ENCODE measurements around the gene TARBP1. TPM values are rescaled to one million over a fixed set of nuclear protein-coding genes. Genes with fewer than 3 reads are reported as not detected.
A peak's percentile ranks its signal among the peaks of the same experiment; 100 is the strongest.

The TARBP1 gene
- total and polyA plus RNA-seq, 2 of the 13 experiments (the other 11 are each of a cell fraction or from before 2014, with no cell fraction given), result 37.7 to 67.0 TPM

- Histone ChIP-seq H3K4me1 (ENCODE audit: insufficient read depth, low read length) (peaks cover 61% of the 10 kb centered on the region), H3K4me2 (ENCODE audit: low read depth, low read length) (no peak overlapping the region), H2AFZ (ENCODE audit: low read length) (no peak overlapping the region), H3K79me2 (ENCODE audit: insufficient read depth, low read length) (no peaks in the 10 kb centered on the region), H3K27me3 (ENCODE audit: control insufficient read depth in 1 of 2, insufficient read depth in 2 of 2, low read length in 2 of 2) (no peaks in the 10 kb centered on the region), H4K20me1 (ENCODE audit: insufficient read depth, low read length) (no peaks in the 10 kb centered on the region), H3K27ac (ENCODE audit: extremely low read length, insufficient read depth, low read length) (no peak overlapping the region), H3K36me3 (replicated peaks in 1 of 2; ENCODE audit: control insufficient read depth in 1 of 2, insufficient read depth in 2 of 2, low read length in 2 of 2) (no peaks in the 10 kb centered on the region), H3K9me3 (ENCODE audit: low read length) (no peaks in the 10 kb centered on the region), H3K9ac (ENCODE audit: insufficient read depth, low read depth, low read length) (no peak overlapping the region), H3K4me3 (replicated peaks in 1 of 3; ENCODE audit: insufficient read depth in 1 of 3, low read depth in 2 of 3, low read length in 3 of 3) (no peak overlapping the region)
- CTCF ChIA-PET (ENCODE audit: low intra/inter-chr PET ratio, low total read pairs), result no interaction called here
- FAIRE-seq (no peak), DNase-seq (ENCODE audit: low spot score) (no peak), ATAC-seq (no peak)
- BruUV-seq (replicated peaks), result no TSS peak
- POLR2A ChIA-PET, result no interaction called here
- no peak for TF ChIP-seq KLF16 (CRISPR knock-in tag; IDR thresholded peaks at IDR 0.05)
- TF ChIP-seq HMG20B (CRISPR knock-in tag; conservative IDR thresholded peaks at IDR 0.05), result no peak
- no peak for TF ChIP-seq SNAPC5 (CRISPR knock-in tag; IDR thresholded peaks at IDR 0.05; ENCODE audit: borderline replicate concordance)
- no peak for TF ChIP-seq CREM (IDR thresholded peaks at IDR 0.05)
- TF ChIP-seq CREM (CRISPR knock-in tag; IDR thresholded peaks at IDR 0.05), result no peak
- no peak for TF ChIP-seq YEATS4 (CRISPR knock-in tag; IDR thresholded peaks at IDR 0.05; ENCODE audit: borderline replicate concordance)
- TF ChIP-seq JUNB (CRISPR knock-in tag; IDR thresholded peaks at IDR 0.05; ENCODE audit: borderline replicate concordance), result no peak
- WGBS (ENCODE audit: low lambda C conversion rate), result 90% methylated on average over 4 of the region's 4 CpGs
- intact Hi-C loops (cut with micrococcal nuclease; ENCODE audit: unreplicated experiment), result loop anchor here (5.0 kb wide), 1 partner anchor 59 kb away; no protein-coding TSS in a partner anchor
- in situ Hi-C loops (cut with HindIII; ENCODE audit: extremely low pct_ligation_motif_present, low pct_unique_long_range_greater_than_20kb), result no loop called here
Measured at GRCh38 chr1:234503193-234504050, 24.4 kb upstream of the TARBP1 start.

GRCh38 chr1:234502785-234503184 lies 23.8 kb upstream of the TARBP1 start:
- no peak for ATAC-seq
- CTCF ChIA-PET (ENCODE audit: low intra/inter-chr PET ratio, low total read pairs), result no interaction called here

More at GRCh38 chr1:234502785-234503184, 23.8 kb upstream of the TARBP1 start:
- H2AFZ ChIP-seq (ENCODE audit: low read length), result no peak overlapping the region
- in situ Hi-C loops (cut with HindIII; ENCODE audit: extremely low pct_ligation_motif_present, low pct_unique_long_range_greater_than_20kb), result no loop called here
- H3K79me2 ChIP-seq (ENCODE audit: insufficient read depth, low read length), result no peaks in the 10 kb centered on the region
- DNase-seq (ENCODE audit: low spot score) (no peak), FAIRE-seq (no peak)
- no peak overlapping the region for H3K4me2 ChIP-seq (ENCODE audit: low read depth, low read length)
- intact Hi-C loops (cut with micrococcal nuclease; ENCODE audit: unreplicated experiment), result loop anchor here (5.0 kb wide), 1 partner anchor 60 kb away; no protein-coding TSS in a partner anchor
- BruUV-seq (replicated peaks), result no TSS peak
- H3K9me3 ChIP-seq (ENCODE audit: low read length), result no peaks in the 10 kb centered on the region
- TF ChIP-seq FOXO1 (CRISPR knock-in tag; IDR thresholded peaks at IDR 0.05), result no peak
- peak; percentile 15; the same call in 1 of the 2 replicates for TF ChIP-seq HNF4A (CRISPR knock-in tag; IDR thresholded peaks at IDR 0.05)
- TF ChIP-seq HNF4G (IDR thresholded peaks at IDR 0.05; ENCODE audit: borderline replicate concordance, low read depth, low read length), result 0 out of 2 replicates have a peak, but pooled peaks have one; percentile 24
- no peak for TF ChIP-seq HNF4G (CRISPR knock-in tag; IDR thresholded peaks at IDR 0.05; ENCODE audit: borderline replicate concordance, low read depth)
- POLR2A ChIA-PET, result no interaction called here
- no peak overlapping the region for H3K27ac ChIP-seq (ENCODE audit: extremely low read length, insufficient read depth, low read length)
- H3K9ac ChIP-seq (ENCODE audit: insufficient read depth, low read depth, low read length), result no peak overlapping the region
- peaks cover 57% of the 10 kb centered on the region for H3K4me1 ChIP-seq (ENCODE audit: insufficient read depth, low read length)
- no peak overlapping the region for H3K4me3 ChIP-seq (replicated peaks in 1 of 3; ENCODE audit: insufficient read depth in 1 of 3, low read depth in 2 of 3, low read length in 3 of 3)
- no peaks in the 10 kb centered on the region for H3K36me3 ChIP-seq (replicated peaks in 1 of 2; ENCODE audit: control insufficient read depth in 1 of 2, insufficient read depth in 2 of 2, low read length in 2 of 2)
- no peaks in the 10 kb centered on the region for H3K27me3 ChIP-seq (ENCODE audit: control insufficient read depth in 1 of 2, insufficient read depth in 2 of 2, low read length in 2 of 2)
- no peaks in the 10 kb centered on the region for H4K20me1 ChIP-seq (ENCODE audit: insufficient read depth, low read length)
